GM12878 (cell line): Measurements from ENCODE around the gene ANTKMT. TPM values are rescaled to one million over a fixed set of nuclear protein-coding genes. Genes with fewer than 3 reads are reported as not detected.

Source experiments
- ATAC-seq: fragments of 200-7000 bp; cut with Tn5 transposase; 3 replicates; pipeline ENCODE4 v1.9.1; 2020; ENCODE audit warnings: mild to moderate bottlenecking, moderate library complexity
- BruUV-seq: library from RNA; stranded (reverse); fragments of 400-500 nt; replicated peaks from 2 replicates; lab custom pipeline; 2021; lab: Mats Ljungman, UMichigan
- CTCF ChIA-PET: fragments of 300-600 bp; sonication (Branson Sonifier 250); formaldehyde crosslinking; extraction: SDS; loops from one replicate; lab custom pipeline; 2021; ENCODE audit warnings: inconsistent platforms; lab: Yijun Ruan, JAX
- POLR2A ChIA-PET: fragments of 350-600 bp; formaldehyde crosslinking; extraction: SDS; loops from one replicate; lab custom pipeline; 2021; ENCODE audit warnings: inconsistent platforms; lab: Charles Lee
- RAD21 ChIA-PET: fragments of 300-600 bp; sonication (Branson Sonifier 250); formaldehyde crosslinking; loops from one replicate; lab custom pipeline; 2023; ENCODE audit warnings: antibody characterized with exemption; ENCODE audit not compliant: unreplicated experiment; lab: Charles Lee
- SMC1A ChIA-PET: fragments of 300-600 bp; sonication (Branson Sonifier 250); formaldehyde crosslinking; loops from one replicate; lab custom pipeline; 2023; ENCODE audit not compliant: unreplicated experiment, uncharacterized antibody; lab: Charles Lee
- DNase-seq: peaks from one replicate; pipeline ENCODE4 v3.0.0-alpha.2; 2011; ENCODE audit warnings: low read depth, low spot score
- FAIRE-seq: peaks from 3 replicates; lab custom pipeline; 2011; peaks lifted over from hg19 to GRCh38; lab: Jason Lieb, UNC
- H2AFZ ChIP-seq: 2 replicates; pipeline ENCODE4 v1.6.0; 2011; ENCODE audit warnings: low read depth, low read length, control low read depth; ENCODE audit not compliant: control insufficient read depth
- H3K27ac ChIP-seq: 2 replicates; pipeline ENCODE4 v1.5.1; 2011; ENCODE audit warnings: control low read depth; ENCODE audit not compliant: control insufficient read depth, insufficient read depth
- H3K27me3 ChIP-seq, 2 experiments: replicated peaks in 1 of 2; 2 replicates each; pipeline versions ENCODE4 v1.6.0 to v1.6.1; 2011; ENCODE audit warnings: low read length in 1 of 2; ENCODE audit not compliant: control insufficient read depth in 2 of 2, insufficient read depth in 2 of 2
- H3K36me3 ChIP-seq, 2 experiments: 2 replicates each; pipeline ENCODE4 v1.5.1; 2011; ENCODE audit warnings: low read length in 1 of 2; ENCODE audit not compliant: control insufficient read depth in 2 of 2, insufficient read depth in 2 of 2
- H3K4me1 ChIP-seq: 2 replicates; pipeline ENCODE4 v1.6.1; 2011; ENCODE audit warnings: mild to moderate bottlenecking, low read length, moderate library complexity, mixed read lengths; ENCODE audit not compliant: control insufficient read depth, insufficient read depth
- H3K4me2 ChIP-seq: 2 replicates; pipeline ENCODE4 v1.6.0; 2011; ENCODE audit warnings: control low read depth; ENCODE audit not compliant: control insufficient read depth, insufficient read depth
- H3K4me3 ChIP-seq: fragments of 200-600 bp; sonication (generic); 2 replicates; pipeline ENCODE4 v1.5.1; 2016
- H3K79me2 ChIP-seq: 2 replicates; pipeline ENCODE4 v1.6.0; 2011; ENCODE audit warnings: low read length; ENCODE audit not compliant: control insufficient read depth, insufficient read depth
- H3K9ac ChIP-seq: 2 replicates; pipeline ENCODE4 v1.8.0; 2011; ENCODE audit warnings: low read length, control low read depth, mixed read lengths; ENCODE audit not compliant: control insufficient read depth, insufficient read depth
- H3K9me3 ChIP-seq: replicated peaks from 3 replicates; pipeline ENCODE4 v1.5.1; 2011; ENCODE audit warnings: mild to moderate bottlenecking, low read length; ENCODE audit not compliant: control insufficient read depth, insufficient read depth
- H4K20me1 ChIP-seq: 2 replicates; pipeline ENCODE4 v1.6.0; 2011; ENCODE audit not compliant: control insufficient read depth, insufficient read depth
- BHLHE40 ChIP-seq, 2 experiments: fragments of 450-650 bp in 1 of 2; IDR thresholded peaks; 2 replicates each; pipeline ENCODE4 v1.6.1; 2011 to 2017; ENCODE audit warnings: low read depth in 2 of 2, borderline replicate concordance in 1 of 2, improper control_type of control experiment in 1 of 2, low read length in 1 of 2, mild to moderate bottlenecking in 1 of 2
- CEBPB ChIP-seq, 2 experiments: fragments of 150-350 bp in 1 of 2; IDR thresholded peaks; 2 replicates each; pipeline ENCODE4 v1.6.1; 2012 to 2014; ENCODE audit warnings: low read depth in 2 of 2, low read length in 2 of 2, borderline replicate concordance in 1 of 2, inconsistent platforms in 1 of 2
- DPF2 ChIP-seq: fragments of 450-650 bp; IDR thresholded peaks from 2 replicates; pipeline ENCODE4 v1.6.1; 2017; ENCODE audit warnings: mild to moderate bottlenecking
- EGR1 ChIP-seq, 2 experiments: IDR thresholded peaks; 1 replicate in 1 of 2; 2 replicates in 1 of 2; pipeline ENCODE4 v1.6.1; 2011 to 2012; ENCODE audit warnings: low read depth in 2 of 2, low read length in 2 of 2, borderline replicate concordance in 1 of 2, mild to moderate bottlenecking in 1 of 2, moderate library complexity in 1 of 2
- GATAD2B ChIP-seq: fragments of 450-650 bp; conservative IDR thresholded peaks from 2 replicates; pipeline ENCODE4 v1.6.1; 2017; ENCODE audit warnings: low read depth, mild to moderate bottlenecking, moderate library complexity
- IKZF1 ChIP-seq: fragments of 450-650 bp; conservative IDR thresholded peaks from 2 replicates; pipeline ENCODE4 v1.6.1; 2017; ENCODE audit warnings: antibody characterized with exemption, mild to moderate bottlenecking
- LARP7 ChIP-seq: fragments of 450-650 bp; IDR thresholded peaks from 2 replicates; pipeline ENCODE4 v1.6.1; 2017; ENCODE audit warnings: mild to moderate bottlenecking
- NRF1 ChIP-seq: conservative IDR thresholded peaks from 2 replicates; pipeline ENCODE4 v1.6.1; 2011; ENCODE audit warnings: mild to moderate bottlenecking, low read depth, low read length, improper control_type of control experiment
- PML ChIP-seq: IDR thresholded peaks from 2 replicates; pipeline ENCODE4 v1.6.1; 2012; ENCODE audit warnings: low read length, inconsistent platforms
- POLR2AphosphoS2 ChIP-seq: IDR thresholded peaks from 2 replicates; pipeline ENCODE4 v1.6.1; 2011; ENCODE audit warnings: low read depth, mild to moderate bottlenecking, low read length, improper control_type of control experiment, moderate library complexity
- RUNX3 ChIP-seq: IDR thresholded peaks from 2 replicates; pipeline ENCODE4 v1.6.1; 2012; ENCODE audit warnings: low read length, inconsistent platforms
- SIN3A ChIP-seq: IDR thresholded peaks from 2 replicates; pipeline ENCODE4 v1.6.1; 2012; ENCODE audit warnings: low read depth, low read length, improper control_type of control experiment
- SMARCA5 ChIP-seq: fragments of 450-650 bp; IDR thresholded peaks from 2 replicates; pipeline ENCODE4 v1.6.1; 2017; ENCODE audit warnings: mild to moderate bottlenecking
- SUZ12 ChIP-seq: fragments of 200-600 bp; sonication (generic); IDR thresholded peaks from one replicate; pipeline ENCODE4 v1.6.1; 2018; ENCODE audit warnings: antibody characterized with exemption, mild to moderate bottlenecking; ENCODE audit not compliant: unreplicated experiment
- ZNF217 ChIP-seq: fragments of 450-650 bp; IDR thresholded peaks from 2 replicates; pipeline ENCODE4 v1.6.1; 2017; ENCODE audit warnings: antibody characterized with exemption, mild to moderate bottlenecking
- WGBS: methylation state at CpG from one replicate; pipeline ENCODE4 v1.1.6; 2016; ENCODE audit warnings: low lambda C conversion rate; ENCODE audit not compliant: insufficient replicate concordance, insufficient coverage; ENCODE audit errors: missing lambda C conversion rate; 5-methylcytosine and 5-hydroxymethylcytosine counted together
- in situ Hi-C: fragments of 300-500 bp; cut with MboI; formaldehyde crosslinking; loops from 9 replicates; pipeline ENCODE4 v1.14.3; 2018; ENCODE audit warnings: mixed read lengths
- intact Hi-C: fragments of 100-400 bp; cut with micrococcal nuclease; formaldehyde crosslinking; loops from one replicate; pipeline ENCODE4 v1.14.2; 2022; ENCODE audit not compliant: unreplicated experiment
- polyA plus RNA-seq, 11 experiments: library from polyadenylated mRNA; depleted of rRNA in 4 of 11; unstranded in 6 of 11; stranded (reverse) in 5 of 11; fragments of >200 nt; fragmentation: Nextera tagmentation in 4 of 11; fragmentation: Illumina TruSeq in 1 of 11; extraction: Ambion mirVana in 4 of 11; extraction: Trizol in 1 of 11; gene quantifications; 1 replicate in 1 of 11; 2 replicates in 10 of 11; pipeline versions ENCODE4 v1.2.1 to v1.2.3, GENCODE V29; 2011 to 2016; ENCODE audit warnings: inconsistent platforms in 2 of 11, missing spikeins in 2 of 11, low read depth in 1 of 11
- total RNA-seq, 4 experiments: library from RNA; depleted of rRNA in 3 of 4; stranded (reverse); fragments of >200 nt in 3 of 4; fragmentation: Illumina TruSeq in 1 of 4; extraction: Trizol in 1 of 4; gene quantifications; 2 replicates each; pipeline versions ENCODE4 v1.2.1 to v1.2.3, GENCODE V29; 2013 to 2021
- TF ChIP-seq, protein P1 (sequence below): IDR thresholded peaks from 2 replicates; pipeline ENCODE4 v1.6.1; 2012; ENCODE audit warnings: mild to moderate bottlenecking, low read depth, low read length
- TF ChIP-seq, protein P2 (sequence below): fragments of 450-650 bp; IDR thresholded peaks from 2 replicates; pipeline ENCODE4 v1.6.1; 2018; ENCODE audit warnings: borderline replicate concordance, mild to moderate bottlenecking; ENCODE audit not compliant: partially characterized antibody

The ANTKMT gene
- total and polyA plus RNA-seq, 10 of the 15 experiments (the other 5 are each of a cell fraction or from before 2014, with no cell fraction given) = 0.58 to 60.5 (median 25.8) TPM

DNA sequence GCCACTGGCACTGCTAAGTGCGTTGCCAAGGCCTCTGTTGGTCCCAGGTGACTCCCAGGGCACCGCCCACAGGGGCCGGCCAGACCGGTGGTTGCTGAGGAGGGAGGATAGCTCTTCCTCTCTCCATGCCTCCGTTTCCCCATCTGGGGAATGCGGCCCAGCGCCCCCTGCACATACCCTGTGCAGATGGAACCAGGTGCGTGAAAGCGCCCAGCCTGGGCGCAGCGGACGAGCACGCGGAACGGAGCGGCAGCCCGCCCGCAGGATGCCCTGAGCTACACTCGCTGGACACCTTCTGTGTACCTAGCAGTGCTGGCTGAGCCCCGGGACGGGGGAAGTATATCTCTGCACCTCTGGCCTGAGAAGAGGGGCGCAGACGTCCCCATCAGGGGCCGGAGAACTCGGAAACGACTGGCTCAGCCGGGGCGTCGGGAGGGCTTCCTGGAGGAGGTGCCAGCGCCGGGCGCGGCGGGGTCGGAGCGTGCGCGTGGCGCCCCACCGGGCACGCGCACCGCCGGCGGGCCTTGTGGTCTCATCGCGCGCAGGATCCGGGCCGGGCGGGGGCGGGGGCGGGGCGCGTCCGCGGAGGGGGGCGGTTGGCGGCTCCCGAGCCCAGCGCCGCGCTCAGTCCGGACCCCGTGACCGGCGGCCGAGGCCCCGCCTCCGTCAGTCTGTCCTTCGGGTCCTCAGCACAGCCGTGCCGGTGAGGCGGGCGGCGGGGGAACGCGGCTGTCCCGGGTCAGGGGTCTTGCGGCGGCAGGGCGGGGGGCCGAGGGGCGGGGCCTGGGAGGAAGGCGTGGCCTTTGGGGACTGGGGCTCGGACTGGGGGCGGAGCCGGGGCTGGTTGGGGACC lies 5.7 kb downstream of the ANTKMT start, which contains the start of the genes CCDC78 and HAGHL:
TSS of gene CCDC78 (minus strand) at position 6 of the 853 bp plus-strand sequence. CDS start 76 bp downstream, outside the sequence.
TSS of gene HAGHL (plus strand) at position 669 of the 853 bp plus-strand sequence. CDS start 404 bp downstream, outside the sequence.
- FAIRE-seq (no peak), ATAC-seq (peak; percentile 50), DNase-seq (no peak)
- Histone ChIP-seq H3K9ac (peak within 1 kb of the TSS; percentile 73), H3K27ac (peak within 1 kb of the TSS; percentile 74), H3K4me1 (peaks cover 13% of the 10 kb centered on the region), H3K4me3 (peak within 1 kb of the TSS; percentile 87), H2AFZ (peak within 1 kb of the TSS; percentile 37), H3K36me3 (no peaks in the 10 kb centered on the region; a peak in 2 of 4 replicates), H4K20me1 (no peaks in the 10 kb centered on the region), H3K9me3 (no peaks in the 10 kb centered on the region), H3K4me2 (peak within 1 kb of the TSS; percentile 100), H3K27me3 (no peaks in the 10 kb centered on the region), H3K79me2 (no peaks in the 10 kb centered on the region; the same call in 1 of the 2 replicates)
- in situ Hi-C loops (no loop called here), intact Hi-C loops (no loop called here)
- SMC1A ChIA-PET = interaction anchor here (1.7 kb wide), 2 partner anchors 12 to 14 kb away, joined by 3 to 5 read pairs; partner anchors contain the start of gene METRN
- BruUV-seq = no TSS peak
- POLR2A ChIA-PET = interaction anchor here (1.4 to 6.3 kb wide), 2 partner anchors 11 to 32 kb away, joined by 4 to 60 read pairs; partner anchors contain the start of gene CIAO3
- 7% methylated on average over 46 of the region's 88 CpGs for WGBS
- RAD21 ChIA-PET = no interaction called here
- CTCF ChIA-PET = interaction anchor here (0.8 kb wide), 2 partner anchors 10 to 14 kb away, joined by 3 read pairs; no protein-coding TSS in a partner anchor
- peak in 1 of 2 experiments; percentile 32; a peak in 1 of 3 replicates for TF ChIP-seq EGR1 (IDR thresholded peaks at IDR 0.05; ENCODE audit: borderline replicate concordance in 1 of 2, low read depth in 2 of 2, low read length in 2 of 2)
- no peak for TF ChIP-seq RUNX3
- 0 out of 2 replicates have a peak, but pooled peaks have one; percentile 42 for TF ChIP-seq POLR2AphosphoS2
- TF ChIP-seq PML = no peak
- TF ChIP-seq DPF2 = peak; percentile 43; the same call in 1 of the 2 replicates
- TF ChIP-seq NRF1 = peak; percentile 21; the same call in 1 of the 2 replicates
- peak; percentile 50; the same call in 1 of the 2 replicates for TF ChIP-seq GATAD2B
- peak; percentile 99 for TF ChIP-seq SMARCA5
- TF ChIP-seq LARP7 = peak; percentile 63; the same call in 1 of the 2 replicates
- TF ChIP-seq, protein P1, sequence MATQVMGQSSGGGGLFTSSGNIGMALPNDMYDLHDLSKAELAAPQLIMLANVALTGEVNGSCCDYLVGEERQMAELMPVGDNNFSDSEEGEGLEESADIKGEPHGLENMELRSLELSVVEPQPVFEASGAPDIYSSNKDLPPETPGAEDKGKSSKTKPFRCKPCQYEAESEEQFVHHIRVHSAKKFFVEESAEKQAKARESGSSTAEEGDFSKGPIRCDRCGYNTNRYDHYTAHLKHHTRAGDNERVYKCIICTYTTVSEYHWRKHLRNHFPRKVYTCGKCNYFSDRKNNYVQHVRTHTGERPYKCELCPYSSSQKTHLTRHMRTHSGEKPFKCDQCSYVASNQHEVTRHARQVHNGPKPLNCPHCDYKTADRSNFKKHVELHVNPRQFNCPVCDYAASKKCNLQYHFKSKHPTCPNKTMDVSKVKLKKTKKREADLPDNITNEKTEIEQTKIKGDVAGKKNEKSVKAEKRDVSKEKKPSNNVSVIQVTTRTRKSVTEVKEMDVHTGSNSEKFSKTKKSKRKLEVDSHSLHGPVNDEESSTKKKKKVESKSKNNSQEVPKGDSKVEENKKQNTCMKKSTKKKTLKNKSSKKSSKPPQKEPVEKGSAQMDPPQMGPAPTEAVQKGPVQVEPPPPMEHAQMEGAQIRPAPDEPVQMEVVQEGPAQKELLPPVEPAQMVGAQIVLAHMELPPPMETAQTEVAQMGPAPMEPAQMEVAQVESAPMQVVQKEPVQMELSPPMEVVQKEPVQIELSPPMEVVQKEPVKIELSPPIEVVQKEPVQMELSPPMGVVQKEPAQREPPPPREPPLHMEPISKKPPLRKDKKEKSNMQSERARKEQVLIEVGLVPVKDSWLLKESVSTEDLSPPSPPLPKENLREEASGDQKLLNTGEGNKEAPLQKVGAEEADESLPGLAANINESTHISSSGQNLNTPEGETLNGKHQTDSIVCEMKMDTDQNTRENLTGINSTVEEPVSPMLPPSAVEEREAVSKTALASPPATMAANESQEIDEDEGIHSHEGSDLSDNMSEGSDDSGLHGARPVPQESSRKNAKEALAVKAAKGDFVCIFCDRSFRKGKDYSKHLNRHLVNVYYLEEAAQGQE = no peak
- peak; percentile 28 to 71; a peak in 2 of 4 replicates for TF ChIP-seq BHLHE40 (IDR thresholded peaks at IDR 0.05; ENCODE audit: borderline replicate concordance in 1 of 2, low read depth in 2 of 2, low read length in 1 of 2)
- TF ChIP-seq IKZF1 = no peak; the same call in 1 of the 2 replicates
- peak; percentile 60; the same call in 1 of the 2 replicates for TF ChIP-seq SIN3A
- TF ChIP-seq CEBPB (IDR thresholded peaks at IDR 0.05; ENCODE audit: borderline replicate concordance in 1 of 2, low read depth in 2 of 2, low read length in 2 of 2) = no peak
- TF ChIP-seq, protein P2, sequence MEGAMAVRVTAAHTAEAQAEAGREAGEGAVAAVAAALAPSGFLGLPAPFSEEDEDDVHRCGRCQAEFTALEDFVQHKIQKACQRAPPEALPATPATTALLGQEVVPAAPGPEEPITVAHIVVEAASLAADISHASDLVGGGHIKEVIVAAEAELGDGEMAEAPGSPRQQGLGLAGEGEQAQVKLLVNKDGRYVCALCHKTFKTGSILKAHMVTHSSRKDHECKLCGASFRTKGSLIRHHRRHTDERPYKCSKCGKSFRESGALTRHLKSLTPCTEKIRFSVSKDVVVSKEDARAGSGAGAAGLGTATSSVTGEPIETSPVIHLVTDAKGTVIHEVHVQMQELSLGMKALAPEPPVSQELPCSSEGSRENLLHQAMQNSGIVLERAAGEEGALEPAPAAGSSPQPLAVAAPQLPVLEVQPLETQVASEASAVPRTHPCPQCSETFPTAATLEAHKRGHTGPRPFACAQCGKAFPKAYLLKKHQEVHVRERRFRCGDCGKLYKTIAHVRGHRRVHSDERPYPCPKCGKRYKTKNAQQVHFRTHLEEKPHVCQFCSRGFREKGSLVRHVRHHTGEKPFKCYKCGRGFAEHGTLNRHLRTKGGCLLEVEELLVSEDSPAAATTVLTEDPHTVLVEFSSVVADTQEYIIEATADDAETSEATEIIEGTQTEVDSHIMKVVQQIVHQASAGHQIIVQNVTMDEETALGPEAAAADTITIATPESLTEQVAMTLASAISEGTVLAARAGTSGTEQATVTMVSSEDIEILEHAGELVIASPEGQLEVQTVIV = no peak
- TF ChIP-seq SUZ12 = no peak
- TF ChIP-seq ZNF217 = peak; percentile 80; the same call in 1 of the 2 replicates
